DMS153 (cell line): ENCODE measurements around the gene ACTN1.
A peak's percentile ranks its signal among the peaks of the same experiment; 100 is the strongest.
"Not testable (repeated sequence)": the region's sequence is repeated elsewhere in the genome, so short reads cannot be mapped to it uniquely, and the experiment has no call there.

Source experiments
- DNase-seq: peaks from one replicate; lab custom pipeline; 2025; lab: John Stamatoyannopoulos, UW

ACTN1 gene

GRCh38 chr14:68862954-68863594 is 116.0 kb downstream of the ACTN1 start:
- DNase-seq, result peak; percentile 45

GRCh38 chr14:68860771-68861170 is 118.3 kb downstream of the ACTN1 start:
- DNase-seq, result no peak

DNA sequence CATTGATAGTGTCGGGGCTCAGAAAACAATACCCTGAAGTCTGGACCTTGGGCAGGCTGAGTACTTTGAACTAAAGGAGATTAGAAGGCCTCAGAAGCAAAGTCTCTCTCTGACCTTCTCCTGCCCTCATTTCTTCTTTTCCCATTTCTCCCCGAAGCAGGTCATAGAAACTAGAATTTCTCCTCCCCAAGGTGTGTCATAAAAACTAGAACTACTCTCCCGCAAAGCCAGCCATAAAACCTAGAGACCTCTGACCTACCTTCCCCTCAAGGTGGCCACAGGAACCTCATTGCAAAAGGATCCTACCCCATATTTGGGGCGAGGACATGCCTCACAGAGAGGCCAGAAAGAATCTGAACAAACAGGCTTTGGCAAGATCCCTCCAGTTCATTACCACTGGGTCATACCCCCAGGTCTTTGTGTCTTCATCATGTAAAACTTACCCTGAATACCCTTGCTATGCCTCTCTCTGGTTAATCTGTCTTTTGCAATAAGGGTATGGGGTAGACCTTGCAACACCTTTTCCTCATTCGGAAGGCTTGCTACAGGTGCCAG is 121.5 kb downstream of the ACTN1 start:
- no peak for DNase-seq

DNA sequence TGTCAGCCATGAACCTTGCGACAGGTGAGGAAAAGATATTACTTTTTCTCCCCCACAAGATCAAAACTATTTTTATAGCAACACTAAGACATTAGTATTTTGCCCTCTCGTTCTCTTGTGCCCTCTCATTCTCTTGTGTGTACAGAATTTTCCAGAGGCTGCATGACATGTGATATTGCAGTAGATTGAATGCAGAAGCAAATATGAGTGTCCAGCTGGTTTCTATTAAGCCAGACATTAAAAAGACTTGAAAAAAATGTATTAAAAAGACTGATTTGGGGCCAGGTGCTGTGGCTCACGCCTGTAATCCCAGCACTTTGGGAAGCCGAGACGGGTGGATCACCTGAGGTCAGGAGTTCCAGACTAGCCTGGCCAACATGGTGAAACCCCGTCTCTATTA is 122.5 kb downstream of the ACTN1 start:
- no peak for DNase-seq

DNA sequence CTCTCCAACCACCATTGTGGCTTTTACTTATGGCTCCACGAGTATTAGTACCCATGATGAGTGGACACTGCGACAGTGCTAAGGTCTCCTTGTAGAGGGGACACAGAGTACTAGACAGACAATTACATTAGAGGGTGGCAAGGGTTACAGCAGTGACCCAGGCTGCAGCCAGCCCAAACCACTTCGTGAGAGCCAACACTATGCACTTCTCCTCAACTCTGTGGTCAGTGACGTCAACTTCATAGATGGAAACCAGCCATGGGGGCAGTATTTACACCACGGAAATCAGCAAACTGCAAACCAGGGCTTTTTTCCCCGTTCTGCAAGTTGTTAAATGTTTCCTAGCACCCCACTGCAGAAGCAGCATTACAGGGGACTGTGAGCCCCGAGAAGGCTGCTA is 124.7 kb downstream of the ACTN1 start:
- no peak for DNase-seq

GRCh38 chr14:68853749-68854148 is 125.4 kb downstream of the ACTN1 start:
- no peak for DNase-seq

DNA sequence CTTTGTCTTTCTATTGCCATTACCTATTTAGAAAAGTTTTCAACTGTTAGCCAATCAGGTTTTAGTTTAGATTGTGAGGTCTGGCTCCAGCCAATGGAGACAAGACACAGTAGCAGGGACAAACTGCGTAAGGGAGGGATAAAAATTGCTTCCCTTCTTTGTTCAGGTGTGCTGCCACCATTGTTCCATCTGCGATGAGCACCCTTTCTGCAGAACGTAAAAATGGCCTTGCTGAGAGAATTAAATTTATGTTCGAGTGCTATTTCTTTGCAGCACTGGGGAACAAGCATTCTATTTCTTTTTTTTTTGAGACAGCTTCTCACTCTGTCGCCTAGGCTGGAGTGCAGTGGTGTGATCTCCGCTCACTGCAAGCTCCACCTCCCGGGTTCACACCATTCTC is 126.6 kb downstream of the ACTN1 start:
- DNase-seq, result not testable (repeated sequence)

DNA sequence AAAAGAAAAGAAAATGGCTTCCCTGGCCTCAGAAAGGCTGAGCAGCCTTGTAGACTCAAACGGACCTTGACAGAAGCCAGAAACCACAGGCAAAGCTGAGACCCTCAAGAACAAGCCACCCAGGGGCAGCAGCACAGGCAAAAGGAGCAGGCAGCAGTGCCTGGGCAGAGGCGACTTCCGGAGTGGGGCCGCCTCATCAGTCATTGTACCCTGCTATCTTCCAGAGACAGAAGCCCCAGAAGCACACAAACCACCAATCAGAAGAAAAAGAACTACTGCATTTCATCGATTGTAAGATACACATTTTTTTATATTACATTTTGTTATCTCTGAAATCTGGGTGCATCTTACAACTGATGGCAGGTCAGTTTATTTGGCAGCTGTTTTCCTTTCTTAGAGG is 128.0 kb downstream of the ACTN1 start:
- no peak for DNase-seq

- DNase-seq, result no peak
These were observed 129.7 kb downstream of the ACTN1 start for GRCh38 chr14:68849416-68849815.

DNA sequence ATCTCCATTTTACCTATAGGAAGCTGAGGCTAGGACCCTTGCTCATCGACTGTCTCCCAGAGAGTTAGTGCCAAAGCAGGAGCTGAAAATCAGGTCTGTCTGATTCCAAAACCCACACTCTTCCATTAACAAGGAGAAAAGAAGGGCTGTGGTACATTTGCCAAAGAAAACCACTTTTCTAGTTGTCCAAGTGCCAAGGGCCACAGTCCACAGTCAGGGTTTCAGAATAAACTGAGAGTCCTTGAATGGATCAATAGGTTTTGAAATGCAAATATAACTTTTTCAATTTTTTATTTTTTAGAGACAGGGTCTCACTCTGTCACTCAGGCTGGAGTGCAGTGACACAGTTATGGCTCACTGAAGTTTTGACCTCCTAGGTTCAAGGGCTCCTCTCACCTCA is 130.8 kb downstream of the ACTN1 start:
- no peak for DNase-seq

DNA sequence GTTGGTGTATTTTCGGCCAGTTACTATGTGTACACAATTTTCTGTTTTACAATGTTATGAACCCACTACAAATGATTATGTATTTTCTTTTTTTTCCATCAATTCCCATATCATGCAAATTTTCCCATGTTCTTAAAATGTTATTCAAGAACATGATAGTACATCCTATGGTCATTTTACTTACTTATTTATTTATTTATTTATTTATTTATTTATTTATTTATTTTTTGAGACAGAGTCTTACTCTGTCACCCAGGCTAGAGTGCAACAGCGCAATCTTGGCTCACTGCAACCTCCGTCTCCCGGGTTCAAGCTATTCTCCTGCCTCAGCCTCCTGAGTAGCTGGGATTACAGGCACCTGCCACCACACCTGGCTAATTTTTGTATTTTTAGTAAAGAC is 131.5 kb downstream of the ACTN1 start:
- DNase-seq, result not testable (repeated sequence)

GRCh38 chr14:68846466-68846865 is 132.6 kb downstream of the ACTN1 start:
- DNase-seq, result no peak

GRCh38 chr14:68844210-68844545 is 134.9 kb downstream of the ACTN1 start:
- DNase-seq, result no peak

DNA sequence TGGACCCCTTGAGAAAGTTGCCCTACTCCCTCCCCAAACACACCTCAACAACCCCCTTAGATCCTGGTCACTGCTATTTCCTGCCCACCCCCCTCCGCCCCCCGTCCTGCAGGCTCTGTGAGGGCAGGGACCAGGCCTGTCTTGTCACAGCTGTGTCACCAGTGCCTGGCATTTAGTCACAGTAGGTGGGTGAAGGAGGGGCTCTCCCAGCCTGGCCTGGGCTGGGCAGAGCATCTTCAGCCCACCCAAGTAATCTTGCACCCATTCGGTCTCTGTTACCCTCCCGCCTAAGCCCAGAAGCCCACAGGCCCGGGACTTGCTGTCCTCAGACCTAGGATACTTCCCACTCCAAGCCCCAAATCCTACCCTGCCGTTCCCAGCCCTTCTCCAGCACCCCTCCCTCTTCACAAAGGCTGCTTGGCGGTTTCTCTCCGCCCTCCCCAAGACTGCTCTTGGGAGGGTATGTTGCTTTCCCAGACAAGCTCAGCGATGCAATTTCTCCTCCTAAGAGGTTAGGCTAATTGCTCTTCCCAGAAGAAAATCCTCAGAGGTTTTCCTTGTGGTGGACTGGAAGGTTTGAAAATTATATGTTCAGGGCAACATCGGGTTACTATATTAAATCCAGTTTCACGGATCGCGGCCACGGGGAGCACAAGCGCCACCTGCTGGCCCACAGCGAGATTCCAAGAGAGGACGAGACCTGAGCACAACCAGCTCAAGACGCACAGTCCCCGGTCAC is 135.5 kb downstream of the ACTN1 start:
- DNase-seq, result peak; percentile 36

DNA sequence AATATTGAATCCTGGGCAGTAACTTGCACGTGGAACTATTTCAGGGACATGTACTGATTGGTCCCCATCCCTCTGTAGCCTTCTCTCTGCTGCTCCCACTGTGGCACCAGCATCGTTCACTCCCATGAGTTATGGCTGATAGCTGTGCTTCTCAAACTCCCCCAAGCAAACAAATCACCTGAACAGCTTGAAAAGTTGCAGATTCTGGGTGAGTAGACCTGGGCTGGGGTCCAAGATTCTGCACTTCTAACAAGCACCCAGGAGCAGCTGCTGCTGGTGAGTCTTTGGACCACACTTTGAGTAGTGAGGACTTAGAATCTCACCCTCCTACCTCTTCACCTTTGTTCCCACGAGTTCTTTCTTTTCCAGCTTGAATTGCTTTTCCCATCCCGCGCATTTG is 136.8 kb downstream of the ACTN1 start:
- DNase-seq, result no peak

DNA sequence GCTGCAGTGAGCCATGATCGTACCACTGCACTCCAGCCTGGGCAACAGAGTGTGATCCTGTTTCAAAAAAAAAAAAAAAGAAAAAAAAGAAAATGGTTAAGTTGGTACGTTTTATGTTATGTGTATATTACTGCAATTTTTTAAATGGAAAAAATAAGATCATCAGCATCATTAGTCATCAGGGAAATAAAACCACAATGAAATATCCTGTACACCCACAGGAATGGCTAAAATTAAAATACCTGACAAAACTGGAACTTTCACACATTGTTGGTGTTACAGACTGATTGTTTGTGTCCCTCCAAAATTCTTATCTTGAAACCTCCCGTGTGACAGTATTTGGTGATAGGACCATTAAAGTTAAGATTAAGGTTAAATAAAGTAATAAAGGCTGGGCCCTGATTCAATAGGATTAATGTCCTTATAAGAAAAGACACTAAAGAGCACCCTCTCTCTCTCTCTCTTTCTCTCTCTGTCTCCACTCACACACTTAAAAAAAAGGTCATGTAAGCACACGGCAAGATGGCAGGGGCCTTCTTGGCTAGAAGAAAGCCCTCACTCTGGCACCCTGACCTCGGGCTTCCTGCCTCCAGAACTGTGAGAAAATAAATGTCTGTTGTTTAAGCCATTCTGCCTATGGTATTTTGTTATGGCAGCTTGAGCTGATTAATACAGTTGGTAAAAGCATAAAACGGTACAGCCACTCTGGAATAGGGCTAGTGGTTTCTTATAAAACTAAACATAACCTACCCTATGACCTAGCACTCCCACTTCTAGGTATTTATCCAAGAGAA is 137.9 kb downstream of the ACTN1 start:
- no peak for DNase-seq

- no peak for DNase-seq
These were observed 138.6 kb downstream of the ACTN1 start for GRCh38 chr14:68840454-68840853.

- no peak for DNase-seq
These were observed 143.0 kb downstream of the ACTN1 start for GRCh38 chr14:68836082-68836481.

DNA sequence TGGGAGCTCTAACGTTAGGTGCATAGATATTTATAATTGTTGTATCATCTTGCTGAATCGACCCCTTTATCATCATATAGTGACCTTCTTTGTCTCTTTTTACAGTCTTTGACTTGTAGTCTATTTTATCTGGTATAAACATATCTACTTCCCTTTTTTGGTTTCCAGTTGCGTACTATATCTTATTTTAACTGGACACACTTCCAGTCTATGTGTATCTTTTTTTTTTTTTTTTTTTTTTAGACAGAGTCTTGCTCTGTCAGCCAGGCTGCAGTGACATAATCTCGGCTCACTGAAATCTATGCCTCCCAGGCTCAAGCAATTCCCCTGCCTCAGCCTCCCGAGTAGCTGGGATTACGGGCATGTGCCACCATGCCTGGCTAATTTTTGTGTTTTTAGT is 144.3 kb downstream of the ACTN1 start:
- no peak for DNase-seq

- no peak for DNase-seq
These were observed 150.4 kb downstream of the ACTN1 start for GRCh38 chr14:68828698-68829097.

DNA sequence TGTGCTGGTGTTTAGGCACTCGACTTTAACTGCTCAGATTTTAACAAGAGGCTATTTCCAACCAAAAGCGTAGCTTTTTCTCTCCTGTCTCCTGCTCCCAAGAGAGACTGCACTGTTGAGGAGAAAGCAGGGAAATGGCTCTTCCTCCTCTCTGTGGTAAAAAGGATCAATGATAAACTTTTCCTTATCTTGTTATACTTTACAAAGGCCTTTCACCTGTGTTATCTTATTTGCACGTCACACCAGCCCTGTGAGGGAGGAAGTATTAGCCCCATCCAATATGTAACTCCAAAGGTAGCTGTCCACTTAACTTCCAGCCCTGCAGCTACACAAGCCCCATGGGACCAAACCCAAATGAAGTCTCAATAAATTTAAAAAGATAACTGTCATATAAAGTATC is 153.4 kb downstream of the ACTN1 start:
- DNase-seq, result no peak

- peak; percentile 24 for DNase-seq
These were observed 154.4 kb downstream of the ACTN1 start for GRCh38 chr14:68824517-68825347.
